ENCODE results near the gene STEAP2. TPM values are rescaled to one million over a fixed set of nuclear protein-coding genes. Genes with fewer than 3 reads are reported as not detected.

Gene STEAP2
- total RNA-seq, 1 experiment from 2014 or later = 13.4 TPM

GRCh38 chr7:90167361-90167760 lies 44.2 kb upstream of the STEAP2 start:
- no peak overlapping the region for H3K9ac ChIP-seq (ENCODE audit: low read length)
- peaks cover 0 to 14% of the 10 kb centered on the region in 2 experiments; a peak in 3 of 4 replicates for H3K36me3 ChIP-seq (ENCODE audit: control insufficient read depth in 1 of 2, insufficient read depth in 2 of 2, low read length in 2 of 2)
- RAD21 ChIA-PET (ENCODE audit: low non-redundant PET in 1 of 2, low total read pairs in 2 of 2, uncharacterized antibody in 2 of 2, unreplicated experiment in 2 of 2) = no interaction called here
- intact Hi-C loops (cut with micrococcal nuclease) = no loop called here
- H3K4me2 ChIP-seq (ENCODE audit: low read length) = no peak overlapping the region
- ATAC-seq = no peak
- DNase-seq (ENCODE audit: low read depth, low spot score) = no peak
- no peak overlapping the region for H2AFZ ChIP-seq (ENCODE audit: low read depth, low read length, poor library complexity, severe bottlenecking)
- POLR2A ChIA-PET = no interaction called here
- TF ChIP-seq REST (IDR thresholded peaks at IDR 0.05; ENCODE audit: low read depth) (no peak), SRF (IDR thresholded peaks at IDR 0.05; ENCODE audit: low read depth) (no peak), CEBPB (IDR thresholded peaks at IDR 0.05; ENCODE audit: low read depth) (no peak), CTCF (IDR thresholded peaks at IDR 0.05 in 2 of 3, conservative IDR thresholded peaks at IDR 0.05 in 1 of 3; ENCODE audit: borderline replicate concordance in 1 of 3, insufficient read depth in 1 of 3, low read depth in 2 of 3, low read length in 2 of 3) (no peak)
- no TSS peak for BruUV-seq (replicated peaks)
- no peaks in the 10 kb centered on the region for H3K27me3 ChIP-seq (ENCODE audit: insufficient read depth, low read length)
- H3K4me1 ChIP-seq (ENCODE audit: control insufficient read depth in 1 of 2, insufficient read depth in 2 of 2, low read length in 2 of 2) = no peaks in the 10 kb centered on the region
- no peaks in the 10 kb centered on the region; a peak in 2 of 4 replicates for H3K9me3 ChIP-seq (ENCODE audit: control insufficient read depth in 1 of 2, insufficient read depth in 1 of 2, low read depth in 1 of 2, low read length in 2 of 2)
- H4K20me1 ChIP-seq (ENCODE audit: insufficient read depth) = no peaks in the 10 kb centered on the region
- no peak overlapping the region for H3K27ac ChIP-seq (ENCODE audit: low read depth, low read length)
- H3K4me3 ChIP-seq (replicated peaks in 1 of 2; ENCODE audit: low read depth in 1 of 2, low read length in 2 of 2) = no peak overlapping the region
- CTCF ChIA-PET = no interaction called here
- no peaks in the 10 kb centered on the region for H3K79me2 ChIP-seq (ENCODE audit: insufficient read depth, low read length)
- no peaks in the 10 kb centered on the region for H3K9me2 ChIP-seq (ENCODE audit: insufficient read depth)

Measured in HCT116 (cell line).